PC-9 (cell line): ENCODE measurements around the gene MACROH2A2.
"Not testable (repeated sequence)": the region's sequence is repeated elsewhere in the genome, so short reads cannot be mapped to it uniquely, and the experiment has no call there.

Experiments used
- EZH2 ChIP-seq: fragments of 200-600 bp; sonication (generic); IDR thresholded peaks from 2 replicates; pipeline ENCODE4 v1.8.0; 2017; ENCODE audit warnings: antibody characterized with exemption, low read depth
- TF ChIP-seq, protein P1 (sequence below): fragments of 200-600 bp; sonication (generic); conservative IDR thresholded peaks from 2 replicates; pipeline ENCODE4 v1.6.1; 2017; ENCODE audit warnings: mixed run types, antibody characterized with exemption, mild to moderate bottlenecking, moderate library complexity

- TF ChIP-seq, protein P1, sequence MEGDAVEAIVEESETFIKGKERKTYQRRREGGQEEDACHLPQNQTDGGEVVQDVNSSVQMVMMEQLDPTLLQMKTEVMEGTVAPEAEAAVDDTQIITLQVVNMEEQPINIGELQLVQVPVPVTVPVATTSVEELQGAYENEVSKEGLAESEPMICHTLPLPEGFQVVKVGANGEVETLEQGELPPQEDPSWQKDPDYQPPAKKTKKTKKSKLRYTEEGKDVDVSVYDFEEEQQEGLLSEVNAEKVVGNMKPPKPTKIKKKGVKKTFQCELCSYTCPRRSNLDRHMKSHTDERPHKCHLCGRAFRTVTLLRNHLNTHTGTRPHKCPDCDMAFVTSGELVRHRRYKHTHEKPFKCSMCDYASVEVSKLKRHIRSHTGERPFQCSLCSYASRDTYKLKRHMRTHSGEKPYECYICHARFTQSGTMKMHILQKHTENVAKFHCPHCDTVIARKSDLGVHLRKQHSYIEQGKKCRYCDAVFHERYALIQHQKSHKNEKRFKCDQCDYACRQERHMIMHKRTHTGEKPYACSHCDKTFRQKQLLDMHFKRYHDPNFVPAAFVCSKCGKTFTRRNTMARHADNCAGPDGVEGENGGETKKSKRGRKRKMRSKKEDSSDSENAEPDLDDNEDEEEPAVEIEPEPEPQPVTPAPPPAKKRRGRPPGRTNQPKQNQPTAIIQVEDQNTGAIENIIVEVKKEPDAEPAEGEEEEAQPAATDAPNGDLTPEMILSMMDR = not testable (repeated sequence)
- TF ChIP-seq EZH2 = not testable (repeated sequence)
These were observed 70.5 kb downstream of the MACROH2A2 start for GRCh38 chr10:70123166-70123565.
